Left ventricle myocardium superior (tissue), 1 donor: ENCODE measurements around the gene CPNE1. TPM values are rescaled to one million over a fixed set of nuclear protein-coding genes. Genes with fewer than 3 reads are reported as not detected.
A peak's percentile ranks its signal among the peaks of the same experiment; 100 is the strongest.

Source experiments
- ATAC-seq: fragments of 200-7000 bp; cut with Tn5 transposase; one replicate; pipeline ENCODE4 v1.9.1; 2020; ENCODE audit warnings: mild to moderate bottlenecking, moderate library complexity
- DNase-seq: peaks from one replicate; pipeline ENCODE4 v3.0.0-alpha.2; 2020
- intact Hi-C: fragments of 100-400 bp; cut with micrococcal nuclease; formaldehyde crosslinking; loops from one replicate; pipeline ENCODE4 v1.11.0; 2022
- total RNA-seq: library from RNA; stranded (reverse); fragmentation: NEBNext Ultra II Directional; extraction: Animal tissue kit (Norgen Biotek cat#: 25700); gene quantifications from one replicate; pipeline ENCODE4 v1.2.1, GENCODE V29; 2021
- donor health status: DM: no; HTN: yes; CAD: no; lungs with severe emphysema.

The CPNE1 gene
- total RNA-seq, 1 donor from 2014 or later, result 46.6 TPM

GRCh38 chr20:35629427-35630145 lies 35.1 kb downstream of the CPNE1 start:
- intact Hi-C loops, result no loop called here

GRCh38 chr20:35627121-35627520 lies 37.6 kb downstream of the CPNE1 start:
- ATAC-seq (no peak), DNase-seq (no peak)
- intact Hi-C loops, result no loop called here

More at GRCh38 chr20:35629427-35630145, 35.1 kb downstream of the CPNE1 start:
- ATAC-seq, result no peak
- DNase-seq, result no peak

GRCh38 chr20:35626386-35627001 lies 38.2 kb downstream of the CPNE1 start:
- intact Hi-C loops, result no loop called here
- DNase-seq (no peak), ATAC-seq (no peak)

- intact Hi-C loops, result no loop called here
- no peak for DNase-seq
- ATAC-seq, result no peak
These were observed 38.9 kb downstream of the CPNE1 start for GRCh38 chr20:35625584-35626385.

- intact Hi-C loops, result no loop called here
- ATAC-seq (no peak), DNase-seq (no peak)
These were observed 43.1 kb downstream of the CPNE1 start for GRCh38 chr20:35621560-35621946.

GRCh38 chr20:35620818-35621559 lies 43.7 kb downstream of the CPNE1 start:
- DNase-seq, result no peak
- intact Hi-C loops, result no loop called here

GRCh38 chr20:35619196-35620095 lies 45.3 kb downstream of the CPNE1 start:
- intact Hi-C loops, result no loop called here
- ATAC-seq, result peak; percentile 42
- peak; percentile 86 for DNase-seq

More at GRCh38 chr20:35620818-35621559, 43.7 kb downstream of the CPNE1 start:
- ATAC-seq, result no peak

- ATAC-seq (no peak), DNase-seq (peak; percentile 48)
- intact Hi-C loops, result no loop called here
These were observed 46.2 kb downstream of the CPNE1 start for GRCh38 chr20:35618263-35619131.

- DNase-seq, result peak; percentile 70
- ATAC-seq, result peak; percentile 11
- intact Hi-C loops, result no loop called here
These were observed 47.1 kb downstream of the CPNE1 start for GRCh38 chr20:35617397-35618262.

DNA sequence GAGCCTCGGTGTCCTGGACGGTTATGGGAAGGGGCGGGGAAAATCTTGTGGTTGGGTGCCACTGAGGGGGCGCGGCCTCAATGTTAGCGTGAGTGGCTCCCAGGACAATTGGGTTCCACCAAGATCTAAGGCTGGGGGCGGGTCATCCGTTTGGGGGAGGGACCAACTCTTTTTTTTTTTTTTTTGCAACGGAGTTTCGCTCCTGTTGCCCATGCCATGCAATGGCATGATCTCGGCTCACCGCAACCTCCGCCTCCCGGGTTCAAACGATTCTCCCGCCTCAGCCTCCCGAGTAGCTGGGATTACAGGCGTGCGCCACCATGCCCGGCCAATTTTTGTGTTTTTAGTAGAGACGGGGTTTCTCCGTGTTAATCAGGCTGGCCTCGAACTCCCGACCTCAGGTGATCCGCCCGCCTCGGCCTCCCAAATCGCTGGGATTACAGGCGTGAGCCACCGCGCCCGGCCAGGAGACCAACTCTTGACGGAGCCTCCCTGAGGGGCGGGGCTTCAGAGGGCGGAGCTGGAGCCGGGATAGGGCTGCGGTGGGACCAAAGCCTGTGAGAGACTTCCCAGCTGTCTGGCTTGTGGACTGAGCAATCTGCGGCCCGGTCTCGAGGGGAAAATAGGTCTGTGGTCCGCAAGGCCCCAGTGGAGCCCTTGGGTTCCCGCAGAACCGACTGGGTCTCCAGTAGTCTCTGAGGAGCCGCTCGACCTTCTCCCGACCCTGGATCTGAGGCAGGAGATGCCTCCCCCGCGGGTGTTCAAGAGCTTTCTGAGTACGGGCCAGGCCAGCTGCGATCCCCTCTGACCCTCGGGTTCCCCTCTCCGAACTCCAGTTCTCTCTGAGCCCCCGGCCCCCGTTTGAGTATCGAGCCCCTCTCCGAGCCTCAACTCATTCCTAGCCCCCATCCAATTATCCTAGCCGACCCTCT lies 48.0 kb downstream of the CPNE1 start:
- peak; percentile 92 for DNase-seq

GRCh38 chr20:35615667-35616464 lies 48.8 kb downstream of the CPNE1 start, which contains the start of gene SPAG4:
Gene SPAG4, plus strand, starts transcription at chr20:35615829. Its CDS starts 175 bp downstream, at chr20:35616004.
- ATAC-seq (peak; percentile 89), DNase-seq (peak; percentile 99)
- intact Hi-C loops, result no loop called here

More for the DNA sequence above, 48.0 kb downstream of the CPNE1 start:
- intact Hi-C loops, result no loop called here
- ATAC-seq, result peak; percentile 69

DNA sequence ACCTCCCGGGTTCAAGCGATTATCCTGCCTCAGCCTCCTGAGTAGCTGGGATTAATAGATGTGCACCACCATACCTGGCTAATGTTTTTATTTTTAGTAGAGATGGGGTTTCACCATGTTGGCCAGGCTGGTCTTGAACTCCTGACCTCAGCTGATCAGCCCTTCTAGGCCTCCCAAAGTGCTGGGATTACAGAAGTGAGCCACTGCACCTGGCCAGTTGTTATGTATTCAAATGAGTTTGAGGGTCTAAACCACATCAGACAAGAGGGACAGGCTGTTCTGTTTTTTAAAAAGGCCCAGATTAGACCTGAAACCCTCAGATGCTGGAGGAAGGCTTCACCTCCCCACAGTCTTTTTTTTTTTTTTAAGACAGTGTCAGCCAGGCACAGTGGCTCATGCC lies 53.2 kb downstream of the CPNE1 start:
- no peak for DNase-seq
- intact Hi-C loops, result no loop called here
- no peak for ATAC-seq

DNA sequence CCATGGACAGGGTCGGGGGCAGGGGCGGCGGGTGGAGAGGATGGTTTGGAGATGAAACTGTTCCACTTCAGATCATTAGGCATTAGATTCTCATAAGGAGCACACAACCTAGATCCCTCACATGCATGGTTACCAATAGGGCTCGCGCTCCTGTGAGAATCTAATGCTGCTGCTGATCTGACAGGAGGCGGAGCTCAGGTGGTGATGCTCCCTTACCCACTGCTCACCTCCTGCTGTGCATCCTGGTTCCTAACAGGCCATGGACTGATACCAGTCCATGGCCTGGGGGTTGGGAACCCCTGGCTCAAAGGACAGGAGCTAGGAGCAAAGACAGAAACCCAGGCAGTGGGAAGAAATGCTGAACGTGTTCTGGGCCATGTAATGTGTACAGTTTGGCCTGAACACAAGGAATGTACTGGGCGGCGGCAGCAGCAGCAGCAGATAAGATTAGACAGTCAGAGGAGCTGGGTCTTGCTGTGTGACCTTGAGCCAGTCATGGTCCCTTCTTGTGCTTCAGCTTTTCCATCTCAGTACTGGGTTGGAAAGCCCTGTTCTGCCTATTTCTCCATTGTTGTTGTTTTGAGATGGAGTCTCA lies 53.8 kb downstream of the CPNE1 start:
- intact Hi-C loops, result no loop called here
- ATAC-seq (peak; percentile 10), DNase-seq (no peak)

DNA sequence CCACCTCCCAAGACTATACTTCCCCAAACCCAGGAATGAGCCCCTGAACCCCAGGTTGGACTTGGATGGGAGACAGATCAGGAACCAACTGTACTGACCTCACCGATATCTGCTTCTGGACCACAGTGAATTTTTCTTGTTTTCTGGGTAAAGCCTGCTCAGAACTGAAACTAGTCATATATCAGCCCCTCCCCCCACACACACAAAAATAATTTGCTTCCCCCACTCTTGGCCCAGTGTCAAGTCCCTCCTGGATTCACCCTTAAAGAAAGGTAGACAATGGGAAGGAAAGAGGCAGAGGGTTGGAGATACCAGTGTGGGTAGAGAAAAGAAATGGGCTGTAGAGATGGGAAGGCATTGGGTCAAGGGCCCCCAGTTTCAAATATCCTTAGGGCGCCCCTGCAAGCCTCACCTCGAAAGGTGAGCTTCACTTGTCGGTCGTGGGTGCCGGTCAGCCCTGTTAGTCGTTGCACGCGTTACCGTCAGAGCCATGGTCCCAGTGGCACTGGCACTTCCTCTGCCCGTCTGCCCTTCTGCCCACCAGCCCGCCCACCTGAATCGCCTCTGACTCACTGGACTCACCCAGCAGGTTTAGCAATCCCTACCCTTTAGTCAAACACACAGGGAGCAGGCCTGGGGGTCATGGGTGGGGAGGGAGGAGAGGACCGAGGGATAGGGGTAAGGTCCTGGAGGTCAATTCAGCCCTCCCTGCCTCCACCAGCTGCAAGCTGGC lies 57.5 kb downstream of the CPNE1 start:
- no peak for ATAC-seq
- intact Hi-C loops, result no loop called here
- no peak for DNase-seq
